Measurements from ENCODE around the gene NLRP9.
A peak's percentile ranks its signal among the peaks of the same experiment; 100 is the strongest.

The NLRP9 gene

GRCh38 chr19:55687281-55688201 lies 50.7 kb downstream of the NLRP9 start:
- no peak for DNase-seq

DNA sequence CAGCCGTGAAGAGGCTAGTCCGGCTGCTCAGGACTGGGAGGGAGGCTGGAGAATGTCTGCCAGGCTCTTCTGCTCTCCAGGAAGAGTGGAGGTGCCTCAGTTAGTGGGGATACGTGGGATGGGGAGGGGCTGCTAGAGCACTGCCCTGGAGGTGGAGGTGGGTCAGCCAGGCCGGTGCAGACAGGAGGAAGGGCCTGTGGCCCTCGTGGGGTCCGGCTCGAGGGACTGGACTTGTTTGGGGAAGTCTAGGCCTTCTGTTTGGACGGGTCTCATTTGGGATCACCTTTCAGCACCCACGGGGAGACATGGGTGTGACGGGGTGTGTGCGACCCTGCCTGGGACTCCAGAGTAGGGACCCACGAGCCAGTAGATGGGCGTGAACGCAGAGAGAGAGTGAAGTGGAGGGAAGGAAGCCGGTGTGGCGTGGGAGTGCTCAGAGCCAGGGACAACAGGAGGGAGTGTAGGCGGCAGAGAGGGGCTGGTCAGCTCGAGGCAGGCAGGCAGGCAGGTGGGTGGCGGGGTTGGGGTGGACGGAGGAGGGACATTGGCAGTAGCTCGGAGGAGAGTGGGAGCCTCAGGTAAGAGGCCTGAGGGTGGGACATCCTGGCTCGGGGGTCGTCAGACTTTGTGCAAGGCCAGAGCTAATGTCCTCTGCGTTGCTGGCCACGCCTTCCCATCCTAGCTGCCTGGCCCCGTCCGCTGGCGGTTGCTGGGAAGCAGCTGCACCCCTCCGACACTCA lies 51.7 kb downstream of the NLRP9 start:
- no peak for DNase-seq

GRCh38 chr19:55685776-55686175 lies 52.4 kb downstream of the NLRP9 start:
- DNase-seq: no peak

DNA sequence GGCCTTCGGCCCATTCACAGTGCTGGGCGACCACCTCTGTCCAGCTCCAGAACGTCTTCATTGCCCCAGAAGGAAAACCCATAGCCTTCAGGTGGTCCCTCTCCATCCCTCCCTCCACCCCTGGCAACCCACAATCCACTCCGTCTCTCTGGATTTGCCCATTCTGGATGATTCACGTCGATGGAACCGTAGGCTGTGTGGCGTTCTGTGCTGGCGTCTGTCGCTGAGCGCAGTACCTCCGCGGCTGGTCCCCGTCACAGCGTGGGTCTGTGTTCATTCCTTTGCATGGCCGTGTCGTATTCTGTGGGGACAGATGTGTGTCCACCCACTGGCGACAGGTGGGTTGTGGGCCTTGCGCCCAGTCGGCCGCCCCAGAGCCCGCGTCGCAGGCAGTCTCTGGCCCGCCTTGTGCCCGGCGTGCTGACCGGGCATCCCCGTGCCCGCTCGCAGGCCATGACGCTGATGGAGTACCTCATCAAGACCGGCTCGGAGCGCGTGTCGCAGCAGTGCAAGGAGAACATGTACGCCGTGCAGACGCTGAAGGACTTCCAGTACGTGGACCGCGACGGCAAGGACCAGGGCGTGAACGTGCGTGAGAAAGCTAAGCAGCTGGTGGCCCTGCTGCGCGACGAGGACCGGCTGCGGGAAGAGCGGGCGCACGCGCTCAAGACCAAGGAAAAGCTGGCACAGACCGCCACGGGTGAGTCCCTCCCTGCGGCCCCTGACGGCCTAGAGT lies 53.1 kb downstream of the NLRP9 start:
- DNase-seq: no peak

- DNase-seq: no peak
Observed at GRCh38 chr19:55683449-55684261, 54.5 kb downstream of the NLRP9 start.

DNA sequence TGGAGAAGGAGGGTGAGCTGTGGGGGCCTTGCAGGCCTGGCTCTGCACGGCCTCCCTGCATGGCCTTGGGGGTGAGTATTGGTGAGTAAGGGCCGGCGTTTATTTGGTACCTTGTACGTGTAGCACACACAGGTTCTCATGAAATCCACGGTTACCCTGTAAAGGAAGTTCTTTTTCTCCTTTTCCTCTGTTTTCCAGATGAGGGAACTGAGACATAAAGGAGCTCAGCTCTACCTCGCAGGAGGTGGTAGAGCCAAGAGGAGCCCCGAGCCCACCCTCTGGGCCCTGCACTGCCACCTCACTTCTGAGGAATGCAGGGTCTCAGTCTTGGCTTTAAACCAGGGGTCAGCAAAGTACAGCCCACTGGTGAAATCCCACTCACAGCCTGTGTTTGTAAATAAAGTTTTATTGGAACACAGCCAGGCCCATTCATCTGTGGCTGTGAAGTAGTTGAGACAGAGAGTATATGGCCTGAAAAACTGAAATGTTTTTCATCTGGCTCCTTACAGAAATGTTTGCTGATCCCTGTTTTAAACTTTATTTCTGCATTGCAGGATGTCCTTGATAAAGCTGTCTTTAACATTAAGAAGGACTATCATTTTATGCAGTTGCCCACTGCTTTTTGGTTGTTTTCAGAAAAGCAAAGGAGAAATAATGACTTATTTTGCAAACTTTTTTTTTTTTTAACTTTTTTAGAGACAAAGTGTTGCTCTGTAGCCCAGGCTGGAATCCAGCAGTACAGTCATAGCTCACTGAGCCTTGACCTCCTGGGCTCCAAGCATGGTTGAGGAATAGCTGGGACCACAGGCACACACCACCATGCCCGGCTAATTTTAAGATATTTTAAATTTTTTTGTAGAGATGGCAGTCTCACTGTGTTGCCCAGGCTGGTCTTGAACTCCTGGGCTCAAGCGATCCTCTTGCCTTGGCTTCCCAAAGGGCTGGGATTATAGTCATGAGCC lies 56.8 kb downstream of the NLRP9 start:
- DNase-seq: no peak

GRCh38 chr19:55680339-55681130 lies 57.7 kb downstream of the NLRP9 start:
- DNase-seq: no peak

GRCh38 chr19:55679343-55680257 lies 58.6 kb downstream of the NLRP9 start:
- no peak for DNase-seq

DNA sequence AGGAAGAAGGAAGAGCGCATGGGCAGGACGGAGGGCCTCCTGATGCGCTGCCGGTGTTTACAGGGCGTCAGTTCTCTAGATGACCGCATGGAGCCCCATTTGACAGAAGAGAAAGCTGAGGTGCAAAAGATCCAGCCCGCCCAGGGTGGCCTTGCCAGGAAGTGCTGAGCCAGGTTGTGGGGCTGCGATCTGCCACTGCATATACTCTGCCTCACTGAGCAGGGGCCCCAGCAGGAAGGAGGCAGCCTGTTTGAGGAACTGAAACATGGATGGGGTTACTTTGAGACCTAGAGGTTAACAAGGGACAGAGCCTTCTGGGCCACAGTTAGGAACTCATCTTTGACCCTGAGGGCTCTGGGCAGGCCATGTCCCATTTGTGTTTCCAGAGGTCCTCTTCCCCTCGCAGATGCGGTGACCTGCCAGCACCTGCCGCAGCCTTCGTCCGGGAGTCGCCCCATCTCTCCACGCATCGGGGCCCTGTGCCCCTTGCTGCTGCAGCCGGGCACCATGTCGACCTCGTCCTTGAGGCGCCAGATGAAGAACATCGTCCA lies 60.0 kb downstream of the NLRP9 start:
- no peak for DNase-seq

DNA sequence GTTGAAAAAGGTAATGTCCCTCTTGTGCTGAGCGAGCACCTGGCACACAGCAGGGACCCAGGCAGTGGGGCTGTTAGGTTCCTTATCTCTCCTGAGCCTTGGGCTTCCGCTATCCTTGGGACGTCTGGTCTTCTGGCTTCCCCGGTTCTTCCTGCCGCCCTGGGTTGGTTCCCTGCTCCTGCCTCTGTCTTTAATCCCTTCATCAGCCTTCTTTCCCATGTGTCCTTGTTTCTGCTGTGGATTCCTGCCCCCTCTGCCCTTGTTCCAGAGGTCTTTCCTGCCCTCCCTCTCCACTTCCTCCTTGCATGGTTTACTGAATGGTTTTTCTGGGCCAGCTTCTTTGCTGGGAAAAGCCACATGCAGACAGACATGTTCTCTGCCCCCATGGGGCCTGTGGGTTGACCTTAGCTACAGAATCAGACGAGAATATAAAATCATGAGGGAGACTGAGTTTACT lies 60.6 kb downstream of the NLRP9 start:
- DNase-seq: no peak

DNA sequence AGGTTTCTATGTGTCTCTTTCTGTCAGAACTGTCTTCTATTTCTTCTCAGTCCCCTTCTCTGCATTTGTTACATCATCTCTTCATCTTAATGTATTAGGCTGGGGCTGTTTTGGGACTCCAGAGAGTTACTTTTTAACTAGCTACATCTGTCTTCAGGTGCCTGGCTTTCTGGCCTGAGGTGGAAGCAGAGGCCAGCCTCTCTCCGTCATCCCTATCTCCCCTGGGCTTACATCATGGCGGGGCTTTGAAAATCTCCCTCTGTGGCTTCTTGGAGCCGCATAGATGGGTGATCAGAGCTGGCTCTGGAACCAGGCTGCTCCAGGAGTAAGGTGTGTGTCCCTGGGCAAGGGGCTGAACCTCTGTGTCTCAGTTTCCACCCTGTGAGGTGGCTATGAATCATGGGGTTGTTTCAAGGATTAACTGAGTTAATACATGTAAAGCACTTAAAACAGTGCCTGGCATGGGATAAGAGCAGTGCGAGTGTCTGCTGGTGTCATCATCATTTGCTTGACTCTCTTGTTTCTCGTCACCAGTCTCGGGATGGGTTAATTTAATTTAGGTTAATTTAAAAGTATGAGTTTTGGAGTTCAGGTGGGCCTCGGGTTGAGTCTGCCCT lies 61.2 kb downstream of the NLRP9 start:
- no peak for DNase-seq

GRCh38 chr19:55676383-55676782 lies 61.8 kb downstream of the NLRP9 start:
- DNase-seq: no peak

DNA sequence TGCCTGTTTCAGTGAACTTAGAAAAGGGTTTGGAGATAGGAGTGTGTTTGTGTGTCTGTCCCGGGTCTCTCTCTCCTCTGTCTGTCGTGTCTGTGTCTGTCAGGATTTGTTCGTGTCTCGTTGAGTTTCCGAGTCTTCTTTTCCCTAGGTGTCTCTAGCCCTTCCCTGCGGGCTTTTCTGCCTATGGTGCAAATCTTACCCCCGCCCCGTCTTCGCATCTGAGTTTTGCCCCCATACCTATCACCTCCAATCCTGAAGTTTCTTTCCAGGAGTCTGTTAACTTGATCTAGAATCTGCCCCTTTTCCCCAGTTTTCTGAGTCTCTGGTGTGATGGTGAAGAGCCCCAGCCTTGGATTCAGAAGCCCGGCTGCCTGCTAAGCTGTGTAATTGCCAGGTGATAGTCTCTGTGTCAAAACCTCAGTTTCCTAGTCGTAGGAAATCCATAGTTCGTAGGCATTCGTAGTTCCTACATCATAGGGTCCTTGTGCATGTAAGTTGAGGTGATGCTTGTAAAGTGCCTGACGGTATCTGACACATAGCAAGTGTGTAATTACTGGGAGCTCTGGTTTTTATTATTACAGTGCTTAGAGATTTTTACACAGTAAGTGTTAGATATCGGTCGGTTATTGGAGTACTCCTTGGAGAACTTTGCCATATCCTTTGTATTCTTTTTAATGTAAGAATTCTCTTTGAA lies 62.4 kb downstream of the NLRP9 start:
- DNase-seq: no peak

- peak; percentile 98 for DNase-seq
Observed at GRCh38 chr19:55674841-55675660, 63.2 kb downstream of the NLRP9 start, which contains the start of gene EPN1. Gene EPN1 (plus strand): TSS chr19:55675226. CDS start chr19:55678628, 3,402 bp downstream.

DNA sequence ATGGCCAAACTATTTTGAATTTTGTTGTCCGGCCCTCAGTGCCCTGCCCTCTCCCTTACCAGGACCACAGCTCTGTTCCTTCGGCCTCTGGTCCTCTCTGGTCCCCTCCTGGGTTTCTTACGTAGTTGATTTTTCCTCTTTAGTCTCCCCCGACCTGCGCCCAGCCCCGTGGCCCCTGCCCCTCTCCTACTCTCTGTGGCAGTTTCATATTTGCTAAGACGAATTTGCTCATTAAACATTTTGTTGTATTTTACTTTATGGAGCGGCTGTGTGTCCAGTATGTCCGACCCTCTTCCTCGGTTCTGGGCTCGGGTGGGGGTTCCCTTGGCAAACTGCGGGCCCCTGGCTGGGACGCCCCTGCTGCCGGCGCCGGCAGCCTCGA lies 63.8 kb downstream of the NLRP9 start:
- DNase-seq: no peak

GRCh38 chr19:55673889-55674288 lies 64.3 kb downstream of the NLRP9 start:
- no peak for DNase-seq

DNA sequence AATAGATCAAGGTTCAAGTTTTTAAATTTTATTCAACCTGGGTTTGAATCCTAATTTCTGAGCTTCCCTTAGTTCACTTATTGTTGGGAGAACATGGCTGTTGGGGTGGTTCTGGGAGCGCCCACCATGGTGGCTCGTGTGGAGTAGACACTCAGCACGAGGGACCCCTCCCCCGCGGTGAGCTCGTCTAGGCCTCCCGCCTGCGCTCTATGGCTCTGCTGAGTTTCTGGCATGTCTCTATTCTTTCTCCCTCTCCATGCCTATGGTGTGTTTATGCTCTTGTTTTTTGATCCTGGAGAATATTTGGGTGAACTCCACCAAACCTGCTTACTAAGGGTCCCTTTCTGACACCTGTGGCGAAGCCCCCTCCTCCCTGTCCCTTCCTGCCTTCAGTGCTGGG lies 64.7 kb downstream of the NLRP9 start:
- DNase-seq: no peak
